Erythroblast (primary cell): ENCODE results near the gene KLHL3.

ENCODE experiments used
- GATA1 ChIP-seq: IDR thresholded peaks from 2 replicates; pipeline ENCODE4 v1.6.1; 2011; ENCODE audit warnings: low read depth, mild to moderate bottlenecking, control low read depth, low read length, moderate library complexity
- POLR2A ChIP-seq: IDR thresholded peaks from 2 replicates; pipeline ENCODE4 v1.6.1; 2011; ENCODE audit warnings: mild to moderate bottlenecking, low read length

- TF ChIP-seq POLR2A (no peak), GATA1 (no peak)
Observed at GRCh38 chr5:137603891-137604290, 132.0 kb downstream of the KLHL3 start.
